ENCODE data around the gene SCGB1D4. TPM values are rescaled to one million over a fixed set of nuclear protein-coding genes. Genes with fewer than 3 reads are reported as not detected.
"Not testable (repeated sequence)": the region's sequence is repeated elsewhere in the genome, so short reads cannot be mapped to it uniquely, and the experiment has no call there.

The SCGB1D4 gene
- total and polyA plus RNA-seq, 2 donors (not counting 3 experiments of a cell fraction or from before 2014, with no cell fraction given): not detected

GRCh38 chr11:62333768-62334167, 34.9 kb upstream of the SCGB1D4 start:
- peaks cover 5 to 27% of the 10 kb centered on the region in 2 experiments for H3K27me3 ChIP-seq (ENCODE audit: control insufficient read depth in 2 of 2, insufficient read depth in 2 of 2, low read length in 2 of 2)
- BruUV-seq (replicated peaks): no TSS peak
- no peaks in the 10 kb centered on the region for H3K79me2 ChIP-seq (ENCODE audit: control insufficient read depth, insufficient read depth, low read length)
- no peaks in the 10 kb centered on the region for H3K9me3 ChIP-seq (replicated peaks; ENCODE audit: control insufficient read depth, insufficient read depth, low read length)
- H3K4me2 ChIP-seq (ENCODE audit: insufficient read depth, low read length): no peak overlapping the region
- FAIRE-seq: no peak
- peaks cover 6% of the 10 kb centered on the region for H3K4me1 ChIP-seq (ENCODE audit: control insufficient read depth, extremely low read depth, insufficient read depth, low read length)
- H3K9me1 ChIP-seq (replicated peaks; ENCODE audit: control insufficient read depth, extremely low read depth, insufficient read depth, low read length): no peaks in the 10 kb centered on the region
- H3K27ac ChIP-seq (ENCODE audit: insufficient read depth, low read depth, low read length): no peak overlapping the region
- no peak for DNase-seq (ENCODE audit: low read depth, low spot score)
- no peaks in the 10 kb centered on the region for H3K36me3 ChIP-seq (ENCODE audit: control insufficient read depth in 2 of 2, extremely low read depth in 1 of 2, insufficient read depth in 2 of 2, low read length in 2 of 2)
- dilution Hi-C loops (cut with MboI; ENCODE audit: extremely low pct_ligation_motif_present, low sequenced_read_pairs) (no loop called here), intact Hi-C loops (cut with micrococcal nuclease) (no loop called here)
- ChIA-PET CTCF (interaction anchor here (1.2 to 1.4 kb wide), 3 partner anchors 23 to 162 kb away, joined by 3 to 5 read pairs (median 4); no protein-coding TSS in a partner anchor), POLR2A (no interaction called here)
- H3K4me3 ChIP-seq (replicated peaks in 1 of 3; ENCODE audit: insufficient read depth in 1 of 3, low read depth in 1 of 3, low read length in 3 of 3): no peak overlapping the region
- no peak overlapping the region for H3K9ac ChIP-seq (replicated peaks; ENCODE audit: extremely low read depth, insufficient read depth, low read length)
- H4K20me1 ChIP-seq (replicated peaks; ENCODE audit: control insufficient read depth, extremely low read depth, insufficient read depth, low read length): no peaks in the 10 kb centered on the region
- no peak overlapping the region for H2AFZ ChIP-seq (ENCODE audit: low read depth, low read length)
- TF ChIP-seq EZH2 (IDR thresholded peaks at IDR 0.05; ENCODE audit: borderline replicate concordance, low read depth, low read length, severe bottlenecking) (no peak), MYC (IDR thresholded peaks at IDR 0.05; ENCODE audit: low read depth, low read length) (no peak), POLR2AphosphoS5 (IDR thresholded peaks at IDR 0.05; ENCODE audit: insufficient read depth, low read depth, low read length) (no peak), MAX (IDR thresholded peaks at IDR 0.05; ENCODE audit: insufficient read depth, insufficient read length) (no peak), GATA2 (IDR thresholded peaks at IDR 0.05; ENCODE audit: insufficient read depth, insufficient read length, low read depth, low read length) (no peak), POLR2A (IDR thresholded peaks at IDR 0.05; ENCODE audit: low read depth, low read length) (no peak), JUN (IDR thresholded peaks at IDR 0.05; ENCODE audit: borderline replicate concordance, insufficient read depth, insufficient read length, low read depth) (no peak), FOS (IDR thresholded peaks at IDR 0.05; ENCODE audit: borderline replicate concordance, insufficient read depth, low read length) (no peak), CTCF (IDR thresholded peaks at IDR 0.05; ENCODE audit: extremely low read depth in 1 of 2, insufficient read depth in 1 of 2, low read depth in 1 of 2, low read length in 2 of 2) (no peak)

- H3K9me1 ChIP-seq (replicated peaks; ENCODE audit: control insufficient read depth, extremely low read depth, insufficient read depth, low read length); H3K4me2 ChIP-seq (ENCODE audit: insufficient read depth, low read length); H2AFZ ChIP-seq (ENCODE audit: low read depth, low read length); intact Hi-C loops (cut with micrococcal nuclease); H3K9ac ChIP-seq (replicated peaks; ENCODE audit: extremely low read depth, insufficient read depth, low read length); H3K4me1 ChIP-seq (ENCODE audit: control insufficient read depth, extremely low read depth, insufficient read depth, low read length); H3K79me2 ChIP-seq (ENCODE audit: control insufficient read depth, insufficient read depth, low read length); POLR2A ChIA-PET; H4K20me1 ChIP-seq (replicated peaks; ENCODE audit: control insufficient read depth, extremely low read depth, insufficient read depth, low read length); DNase-seq (ENCODE audit: low read depth, low spot score); H3K4me3 ChIP-seq (replicated peaks in 1 of 3; ENCODE audit: insufficient read depth in 1 of 3, low read depth in 1 of 3, low read length in 3 of 3); H3K9me3 ChIP-seq (replicated peaks; ENCODE audit: control insufficient read depth, insufficient read depth, low read length); H3K27ac ChIP-seq (ENCODE audit: insufficient read depth, low read depth, low read length); BruUV-seq (replicated peaks); CTCF ChIA-PET; FAIRE-seq; dilution Hi-C loops (cut with MboI; ENCODE audit: extremely low pct_ligation_motif_present, low sequenced_read_pairs); H3K36me3 ChIP-seq (ENCODE audit: control insufficient read depth in 2 of 2, extremely low read depth in 1 of 2, insufficient read depth in 2 of 2, low read length in 2 of 2): not testable (repeated sequence)
- peaks cover 5 to 29% of the 10 kb centered on the region in 2 experiments for H3K27me3 ChIP-seq (ENCODE audit: control insufficient read depth in 2 of 2, insufficient read depth in 2 of 2, low read length in 2 of 2)
These were observed 32.4 kb upstream of the SCGB1D4 start for GRCh38 chr11:62331264-62331663.

- BruUV-seq (replicated peaks); FAIRE-seq; DNase-seq (ENCODE audit: low read depth, low spot score); H3K9me3 ChIP-seq (replicated peaks; ENCODE audit: control insufficient read depth, insufficient read depth, low read length); POLR2A ChIA-PET; H4K20me1 ChIP-seq (replicated peaks; ENCODE audit: control insufficient read depth, extremely low read depth, insufficient read depth, low read length); H3K9ac ChIP-seq (replicated peaks; ENCODE audit: extremely low read depth, insufficient read depth, low read length); H3K4me1 ChIP-seq (ENCODE audit: control insufficient read depth, extremely low read depth, insufficient read depth, low read length); intact Hi-C loops (cut with micrococcal nuclease); H3K27ac ChIP-seq (ENCODE audit: insufficient read depth, low read depth, low read length); H3K4me2 ChIP-seq (ENCODE audit: insufficient read depth, low read length); dilution Hi-C loops (cut with MboI; ENCODE audit: extremely low pct_ligation_motif_present, low sequenced_read_pairs); H3K9me1 ChIP-seq (replicated peaks; ENCODE audit: control insufficient read depth, extremely low read depth, insufficient read depth, low read length); H3K4me3 ChIP-seq (replicated peaks in 1 of 3; ENCODE audit: insufficient read depth in 1 of 3, low read depth in 1 of 3, low read length in 3 of 3); H2AFZ ChIP-seq (ENCODE audit: low read depth, low read length); H3K36me3 ChIP-seq (ENCODE audit: control insufficient read depth in 2 of 2, extremely low read depth in 1 of 2, insufficient read depth in 2 of 2, low read length in 2 of 2); H3K79me2 ChIP-seq (ENCODE audit: control insufficient read depth, insufficient read depth, low read length): not testable (repeated sequence)
- H3K27me3 ChIP-seq (ENCODE audit: control insufficient read depth in 2 of 2, insufficient read depth in 2 of 2, low read length in 2 of 2): peaks cover 0 to 12% of the 10 kb centered on the region in 2 experiments
- CTCF ChIA-PET: interaction anchor here (1.1 kb wide), 1 partner anchor 17 kb away, joined by 3 read pairs; no protein-coding TSS in a partner anchor
These were observed 28.7 kb upstream of the SCGB1D4 start for GRCh38 chr11:62327541-62327940.

Measured in endothelial cell of umbilical vein (primary cell).